Left cardiac atrium (tissue), 4 donors: ENCODE measurements around the gene LCE1A. TPM values are rescaled to one million over a fixed set of nuclear protein-coding genes. Genes with fewer than 3 reads are reported as not detected.

Experiments
- ATAC-seq, 2 donors: fragments of 200-7000 bp; cut with Tn5 transposase; one replicate each; pipeline ENCODE4 v1.9.1; 2020; ENCODE audit warnings: mild to moderate bottlenecking in 2 of 2, moderate library complexity in 2 of 2
- DNase-seq: peaks from one replicate; pipeline ENCODE4 v3.0.0-alpha.2; 2020
- intact Hi-C, 2 donors: fragments of 100-400 bp; cut with DNase I; formaldehyde crosslinking; loops; one replicate each; pipeline versions ENCODE4 v1.14.1 to v1.15.1; 2022 to 2023
- long read RNA-seq: library from polyadenylated mRNA; unstranded; transcript quantifications from one replicate; pipeline ENCODE4 v2.0.0, GENCODE V29; 2021
- total RNA-seq, 2 donors: library from RNA; stranded (reverse); fragmentation: NEBNext Ultra II Directional; extraction: Animal tissue kit (Norgen Biotek cat#: 25700); gene quantifications; one replicate each; pipeline ENCODE4 v1.2.1, GENCODE V29; 2021
- donor health status: DM: no; HTN: yes; CAD: no.
- donor health status: DM: no; HTN: yes; CAD: no; lungs with severe emphysema.
- donor health status: DM: yes; HTN: yes; CAD: no.
- donor health status: Dilated cardiomyopathy.

Gene LCE1A
- not detected for total RNA-seq
- long read RNA-seq = 0 reads

DNA sequence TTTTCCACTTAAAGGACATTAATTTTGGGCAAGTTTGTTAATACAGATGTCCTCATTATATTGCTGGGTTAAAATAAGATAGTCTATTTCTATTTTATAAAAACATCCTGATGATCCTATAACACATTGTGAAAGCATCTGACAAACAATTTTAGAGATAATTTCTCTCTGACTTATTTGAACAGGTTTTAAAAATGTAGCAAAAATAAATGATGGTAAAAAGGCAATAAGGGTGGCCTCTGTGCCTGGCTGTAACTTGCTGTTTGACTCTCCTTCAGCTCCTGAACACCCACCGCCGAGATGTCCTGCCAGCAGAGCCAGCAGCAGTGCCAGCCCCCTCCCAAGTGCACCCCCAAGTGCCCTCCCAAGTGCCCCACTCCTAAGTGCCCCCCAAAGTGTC lies at the start of gene LCE1A:
TSS of gene LCE1A (plus strand) at position 301 of the 400 bp plus-strand sequence. CDS start at position 301, 0 bp downstream.
- DNase-seq (no peak), ATAC-seq (no peak)
- intact Hi-C loops = no loop called here

DNA sequence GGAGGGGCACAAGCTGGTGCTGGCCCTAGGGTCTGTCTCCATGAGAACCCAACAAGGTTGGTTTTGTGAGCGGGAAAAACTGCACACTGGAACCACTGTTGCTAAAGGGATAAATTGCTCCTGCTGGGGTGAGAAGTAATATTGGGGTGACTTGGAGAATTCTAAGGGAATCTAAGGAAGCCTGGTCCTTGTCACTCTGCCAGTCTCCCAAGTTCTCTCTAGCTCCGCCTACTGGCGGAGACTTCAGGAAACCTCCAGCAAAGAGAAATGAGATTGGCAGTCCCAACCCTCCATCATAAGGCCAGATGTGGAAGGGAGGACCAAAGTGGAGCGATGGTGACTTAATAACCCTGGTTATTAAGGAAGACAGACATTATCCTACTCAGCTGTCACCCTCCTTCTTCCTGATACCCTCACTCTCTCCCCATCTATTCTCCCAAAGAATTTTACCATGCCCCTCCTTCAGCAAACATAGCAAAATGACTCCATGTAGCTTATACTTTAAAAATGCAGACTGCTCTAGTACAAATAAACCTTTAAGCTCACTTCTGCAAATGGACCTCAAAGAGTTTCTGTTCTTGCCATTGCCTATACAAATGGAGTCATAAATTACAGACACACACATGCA lies 49.6 kb upstream of the LCE1A start:
- no peak for DNase-seq
- ATAC-seq = no peak
- intact Hi-C loops = no loop called here

- intact Hi-C loops = no loop called here
- ATAC-seq = no peak
- DNase-seq = no peak
Measured at GRCh38 chr1:152783095-152783494, 44.2 kb upstream of the LCE1A start.

DNA sequence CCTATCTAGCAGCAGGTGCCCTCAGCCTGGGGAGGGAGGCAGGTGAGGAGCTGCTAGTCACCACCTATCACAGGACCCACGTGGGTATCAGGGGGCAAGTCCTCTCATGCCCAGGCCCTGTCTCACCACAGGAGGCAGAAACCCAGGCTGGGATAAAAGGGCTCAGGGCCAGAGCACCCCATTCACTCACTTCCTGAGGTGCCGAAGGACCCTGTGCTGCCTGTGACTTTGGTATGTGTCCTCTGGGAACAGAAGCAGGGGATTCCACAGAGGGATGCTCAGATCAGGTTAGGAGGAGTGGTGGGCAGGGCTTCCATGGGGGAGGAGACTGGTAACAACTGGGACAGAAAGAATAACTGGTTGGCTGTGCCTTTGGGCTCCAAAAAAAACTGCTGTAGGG lies 41.2 kb upstream of the LCE1A start, which contains the start of gene LCE1E:
TSS of gene LCE1E (plus strand) at position 181 of the 400 bp plus-strand sequence. CDS start 1,043 bp downstream, outside the sequence.
- no peak for ATAC-seq
- DNase-seq = no peak
- intact Hi-C loops = no loop called here

DNA sequence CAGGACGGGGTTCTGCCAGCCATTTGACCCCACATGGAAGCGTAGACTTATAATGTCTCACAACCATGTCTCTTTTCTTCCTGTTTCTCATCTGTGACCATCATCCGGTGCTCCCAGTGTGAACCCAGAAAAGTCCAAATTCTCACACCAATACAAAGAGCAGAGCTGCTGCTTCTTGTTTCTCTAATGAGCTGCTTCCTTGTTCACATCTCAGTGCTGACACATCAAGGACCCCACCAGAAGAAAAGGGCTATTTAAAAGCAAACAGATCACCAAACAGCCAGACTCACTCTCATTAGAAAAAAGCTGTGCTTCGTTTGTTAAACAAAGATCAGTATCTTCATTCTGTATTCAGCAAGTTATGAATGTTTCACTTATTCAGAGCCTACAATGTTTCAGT lies 31.6 kb upstream of the LCE1A start:
- intact Hi-C loops = no loop called here
- no peak for ATAC-seq
- no peak for DNase-seq

GRCh38 chr1:152796421-152796820 lies 30.9 kb upstream of the LCE1A start, which contains the start of gene LCE1D:
Gene LCE1D (plus strand): TSS chr1:152796721. CDS start chr1:152797795, 1,074 bp downstream.
- ATAC-seq = no peak
- intact Hi-C loops = no loop called here
- no peak for DNase-seq

DNA sequence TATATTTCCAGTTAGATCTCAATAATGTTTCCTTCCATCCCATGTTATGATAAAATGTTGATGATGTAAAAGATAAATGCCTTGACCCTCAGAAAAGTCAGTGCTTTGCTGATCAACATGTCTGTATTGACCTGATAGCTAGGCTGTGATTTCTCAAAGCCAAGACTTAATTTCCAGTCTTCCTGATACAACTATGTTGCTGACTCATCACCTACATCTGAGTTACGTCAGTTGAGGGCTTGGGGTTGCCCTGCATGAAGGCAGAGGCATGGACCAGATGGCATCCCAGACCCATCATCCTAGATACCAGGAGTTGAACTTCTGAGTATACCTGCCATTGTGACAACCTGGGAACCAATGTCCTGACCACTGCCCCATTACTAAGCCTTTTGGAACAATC lies 25.9 kb upstream of the LCE1A start:
- no peak for DNase-seq
- intact Hi-C loops = no loop called here
- no peak for ATAC-seq

DNA sequence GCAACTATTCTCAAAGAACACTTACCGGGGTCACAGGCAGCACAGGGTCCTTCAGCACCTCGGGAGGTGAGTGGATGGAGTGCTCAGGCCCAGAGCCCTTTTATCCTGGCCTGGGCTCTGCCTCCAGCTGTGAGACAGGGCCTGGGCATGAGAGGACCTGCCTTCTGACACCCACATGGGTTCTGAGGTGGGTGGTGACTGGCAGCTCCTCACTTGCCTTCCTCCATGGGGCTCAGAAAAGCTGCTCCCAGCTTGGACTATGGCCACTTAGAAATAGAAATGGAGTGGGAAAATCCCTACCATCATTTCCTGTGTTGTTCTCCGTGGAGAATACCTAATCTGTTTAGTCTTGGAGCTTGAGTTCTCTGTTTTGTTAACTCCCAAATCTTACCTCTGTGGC lies 20.7 kb upstream of the LCE1A start, which contains the start of gene LCE1C:
TSS of gene LCE1C (minus strand) at position 76 of the 400 bp plus-strand sequence. CDS start 1,173 bp downstream, outside the sequence.
- no peak for DNase-seq
- no peak for ATAC-seq
- intact Hi-C loops = no loop called here

DNA sequence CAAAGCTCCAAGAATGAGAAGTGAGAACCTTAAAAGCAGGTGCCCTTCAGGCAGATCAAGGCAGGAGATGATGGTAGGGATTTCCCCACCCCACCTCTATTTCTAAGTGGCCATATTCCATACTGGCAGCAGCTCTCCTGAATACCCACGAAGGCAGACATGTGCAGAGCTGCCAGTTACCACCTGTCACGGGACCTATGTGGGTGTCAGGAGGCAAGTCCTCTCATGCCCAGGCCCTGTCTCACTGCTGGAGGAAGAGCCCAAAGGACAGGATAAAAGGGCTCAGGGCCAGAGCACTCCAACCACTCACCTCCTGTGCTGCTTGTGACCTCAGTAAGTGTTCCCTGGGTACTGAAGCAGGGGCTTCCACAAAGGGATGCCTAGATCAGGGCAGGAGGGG lies 16.2 kb upstream of the LCE1A start:
- DNase-seq (no peak), ATAC-seq (no peak)
- intact Hi-C loops = no loop called here

- no peak for DNase-seq
- ATAC-seq = no peak
- intact Hi-C loops = no loop called here
Measured at GRCh38 chr1:152811671-152812070, 15.6 kb upstream of the LCE1A start, which contains the start of gene LCE1B. Gene LCE1B (plus strand): TSS chr1:152811971. CDS start chr1:152812447, 476 bp downstream.

DNA sequence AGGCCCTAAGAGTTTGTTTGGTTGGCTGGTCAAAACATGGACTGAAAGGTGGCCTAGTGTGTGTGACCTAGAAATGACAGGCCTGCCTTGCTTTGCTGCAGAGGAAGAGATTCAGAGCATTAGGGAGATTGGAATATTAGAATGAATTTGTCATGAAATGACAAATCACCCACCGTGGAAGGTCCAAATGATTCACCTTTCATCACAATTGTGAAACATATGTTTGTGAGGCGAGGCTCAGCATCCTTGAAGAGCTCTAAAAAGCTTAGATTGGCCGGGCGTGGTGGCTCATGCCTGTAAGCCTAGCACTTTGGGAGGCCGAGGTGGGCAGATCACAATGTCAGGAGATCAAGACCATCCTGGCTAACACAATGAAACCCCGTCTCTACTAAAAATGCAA lies 10.0 kb upstream of the LCE1A start:
- no peak for ATAC-seq
- no peak for DNase-seq
- intact Hi-C loops = no loop called here

GRCh38 chr1:152823294-152823693 lies 4.0 kb upstream of the LCE1A start:
- no peak for ATAC-seq
- intact Hi-C loops = no loop called here

GRCh38 chr1:152824964-152825363 lies 2.3 kb upstream of the LCE1A start:
- no peak for ATAC-seq
- intact Hi-C loops = no loop called here
- no peak for DNase-seq

More at GRCh38 chr1:152823294-152823693, 4.0 kb upstream of the LCE1A start:
- no peak for DNase-seq

DNA sequence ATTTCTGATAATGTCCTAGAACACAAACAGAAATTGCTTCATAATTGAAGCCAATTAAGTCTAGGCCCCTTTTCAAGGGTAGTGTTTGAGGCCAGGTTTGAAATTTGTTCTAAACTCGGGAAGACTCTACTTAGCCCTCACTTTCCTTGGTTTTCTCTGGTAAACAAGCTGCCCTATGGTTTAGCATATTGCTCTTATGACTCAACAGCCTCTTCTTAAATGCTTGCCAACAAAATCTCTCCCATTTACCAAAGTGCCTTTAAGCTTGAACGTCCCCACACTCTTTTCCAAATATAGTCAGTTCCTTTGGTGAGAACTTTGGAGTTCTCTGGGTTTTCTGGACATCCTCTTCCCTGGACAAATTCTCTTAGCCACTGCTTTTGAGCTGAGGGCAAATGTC lies 9.6 kb downstream of the LCE1A start:
- ATAC-seq (no peak), DNase-seq (no peak)
- intact Hi-C loops = no loop called here

GRCh38 chr1:152842556-152842955 lies 15.3 kb downstream of the LCE1A start, which contains the start of gene LCE6A:
Gene LCE6A (plus strand): TSS chr1:152842856. CDS start chr1:152843521, 665 bp downstream.
- intact Hi-C loops = no loop called here

DNA sequence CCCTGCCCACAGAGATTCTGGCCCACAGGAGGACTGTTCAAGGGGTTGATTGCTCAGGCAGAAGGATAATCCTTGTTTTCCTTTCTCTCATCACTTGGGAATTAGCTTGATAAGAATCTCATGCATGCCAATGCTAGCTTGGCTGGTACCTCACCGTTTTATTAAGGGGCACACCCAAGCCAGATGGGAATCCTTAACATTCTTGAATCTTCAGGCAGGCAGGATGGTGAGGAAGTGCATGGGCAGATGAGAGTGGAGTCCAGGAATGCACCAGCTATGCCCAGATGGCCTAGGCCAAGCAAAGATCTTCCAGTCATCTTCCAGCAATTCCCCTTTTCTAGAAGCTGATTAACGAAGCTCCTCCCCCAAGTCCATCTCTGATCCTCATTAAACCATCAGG lies 28.4 kb downstream of the LCE1A start:
- ATAC-seq (no peak), DNase-seq (no peak)
- intact Hi-C loops = no loop called here

More at GRCh38 chr1:152842556-152842955, 15.3 kb downstream of the LCE1A start, which contains the start of gene LCE6A:
- ATAC-seq (no peak), DNase-seq (no peak)

DNA sequence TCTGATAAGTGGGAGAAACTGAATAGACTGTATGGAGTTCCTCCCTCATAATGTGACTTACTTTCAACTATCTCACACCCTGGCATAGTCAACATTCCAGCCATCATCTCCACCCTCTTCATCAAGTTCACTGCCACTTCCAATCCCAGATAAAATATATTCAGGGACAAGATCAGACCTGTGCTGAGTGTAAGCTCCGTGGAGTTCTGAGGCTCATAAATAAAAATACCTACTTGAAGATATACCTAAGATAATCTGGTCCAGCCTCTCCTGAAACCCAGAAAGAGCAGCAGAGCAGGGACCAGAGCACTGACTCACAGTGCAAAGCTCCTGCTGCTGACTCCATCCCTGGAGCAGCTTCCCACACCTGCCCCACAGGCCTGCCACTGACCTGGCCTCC lies 30.8 kb downstream of the LCE1A start:
- intact Hi-C loops = no loop called here

GRCh38 chr1:152859696-152860095 lies 32.4 kb downstream of the LCE1A start, which contains the start of gene LCE7A:
Gene LCE7A (plus strand): TSS chr1:152859996. CDS start chr1:152860698, 702 bp downstream.
- no peak for ATAC-seq

More for the DNA sequence above, 30.8 kb downstream of the LCE1A start:
- DNase-seq (no peak), ATAC-seq (no peak)

DNA sequence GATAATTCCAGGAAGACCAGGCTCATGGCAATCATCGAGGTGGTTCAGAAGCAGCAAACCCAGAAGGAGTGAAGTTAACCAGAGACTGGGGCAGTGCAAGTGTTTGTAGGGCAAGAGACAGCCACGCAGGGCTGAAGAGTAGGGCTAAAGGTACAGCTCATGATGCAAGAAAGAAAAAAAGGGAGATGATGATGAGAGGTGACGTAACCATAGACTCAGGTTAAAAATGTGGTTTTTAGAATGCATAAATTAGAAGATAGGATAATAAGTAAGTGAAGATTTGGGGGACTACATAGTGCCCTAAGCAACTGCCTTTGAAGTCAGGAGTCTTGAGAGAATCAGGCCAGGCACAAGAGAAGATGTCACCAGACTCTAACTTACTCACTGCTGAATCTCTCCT lies 32.9 kb downstream of the LCE1A start:
- intact Hi-C loops = no loop called here
- no peak for DNase-seq

More at GRCh38 chr1:152859696-152860095, 32.4 kb downstream of the LCE1A start, which contains the start of gene LCE7A:
- DNase-seq = no peak
- intact Hi-C loops = no loop called here

GRCh38 chr1:152861374-152861773 lies 34.1 kb downstream of the LCE1A start:
- DNase-seq = no peak
- intact Hi-C loops = no loop called here
- no peak for ATAC-seq

More for the DNA sequence above, 32.9 kb downstream of the LCE1A start:
- no peak for ATAC-seq

- intact Hi-C loops = no loop called here
- no peak for ATAC-seq
- DNase-seq = no peak
Measured at GRCh38 chr1:152864443-152864842, 37.2 kb downstream of the LCE1A start.
